ENCODE measurements around the gene EFEMP2. TPM values are rescaled to one million over a fixed set of nuclear protein-coding genes. Genes with fewer than 3 reads are reported as not detected.
A peak's percentile ranks its signal among the peaks of the same experiment; 100 is the strongest.

EFEMP2 gene
- total and polyA plus RNA-seq, 10 of the 15 experiments (the other 5 are each of a cell fraction or from before 2014, with no cell fraction given) = 0.24 to 13.2 (median 1.3) TPM; not detected in 1

DNA sequence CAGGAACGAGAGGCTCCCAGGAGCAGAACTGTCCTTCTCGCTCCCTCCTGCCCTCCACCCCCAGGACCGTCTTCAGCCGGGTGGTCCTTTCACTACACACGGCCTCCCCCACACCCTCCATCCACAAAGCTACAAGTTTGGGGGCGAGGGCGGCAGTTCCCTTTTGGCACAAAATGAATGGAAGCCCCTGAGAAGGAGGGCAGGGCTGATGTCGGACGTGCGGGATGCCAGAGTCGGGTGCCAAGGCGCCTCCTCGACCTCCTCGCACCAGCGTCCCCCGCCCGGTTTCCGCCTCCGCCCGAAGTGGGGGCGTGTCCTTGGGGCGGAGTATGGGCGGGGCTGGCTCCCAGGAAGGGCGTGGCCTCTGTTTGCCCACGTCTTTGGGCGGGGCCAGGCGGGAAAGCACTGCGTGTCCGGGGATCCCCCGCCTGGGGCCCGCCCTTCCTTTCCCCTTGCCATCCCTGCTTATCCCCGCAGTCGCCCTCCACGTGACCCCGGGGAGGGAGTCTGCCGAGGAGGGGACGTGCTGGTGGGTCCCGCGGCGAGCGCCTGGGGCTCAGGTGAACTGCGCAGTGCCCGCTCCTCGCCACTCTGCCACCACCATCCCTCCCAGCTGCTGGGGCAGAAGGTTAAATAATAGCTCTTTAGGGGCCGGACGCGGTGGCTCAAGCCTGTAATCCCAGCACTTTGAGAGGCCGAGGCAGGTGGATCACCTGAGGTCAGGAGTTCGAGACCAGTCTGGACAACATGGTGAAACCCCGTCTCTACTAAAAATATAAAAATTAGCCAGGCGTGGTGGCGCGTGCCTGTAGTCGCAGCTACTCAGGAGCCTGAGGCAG is 937 bp upstream of the EFEMP2 start (continued):
- TF ChIP-seq, protein P1, sequence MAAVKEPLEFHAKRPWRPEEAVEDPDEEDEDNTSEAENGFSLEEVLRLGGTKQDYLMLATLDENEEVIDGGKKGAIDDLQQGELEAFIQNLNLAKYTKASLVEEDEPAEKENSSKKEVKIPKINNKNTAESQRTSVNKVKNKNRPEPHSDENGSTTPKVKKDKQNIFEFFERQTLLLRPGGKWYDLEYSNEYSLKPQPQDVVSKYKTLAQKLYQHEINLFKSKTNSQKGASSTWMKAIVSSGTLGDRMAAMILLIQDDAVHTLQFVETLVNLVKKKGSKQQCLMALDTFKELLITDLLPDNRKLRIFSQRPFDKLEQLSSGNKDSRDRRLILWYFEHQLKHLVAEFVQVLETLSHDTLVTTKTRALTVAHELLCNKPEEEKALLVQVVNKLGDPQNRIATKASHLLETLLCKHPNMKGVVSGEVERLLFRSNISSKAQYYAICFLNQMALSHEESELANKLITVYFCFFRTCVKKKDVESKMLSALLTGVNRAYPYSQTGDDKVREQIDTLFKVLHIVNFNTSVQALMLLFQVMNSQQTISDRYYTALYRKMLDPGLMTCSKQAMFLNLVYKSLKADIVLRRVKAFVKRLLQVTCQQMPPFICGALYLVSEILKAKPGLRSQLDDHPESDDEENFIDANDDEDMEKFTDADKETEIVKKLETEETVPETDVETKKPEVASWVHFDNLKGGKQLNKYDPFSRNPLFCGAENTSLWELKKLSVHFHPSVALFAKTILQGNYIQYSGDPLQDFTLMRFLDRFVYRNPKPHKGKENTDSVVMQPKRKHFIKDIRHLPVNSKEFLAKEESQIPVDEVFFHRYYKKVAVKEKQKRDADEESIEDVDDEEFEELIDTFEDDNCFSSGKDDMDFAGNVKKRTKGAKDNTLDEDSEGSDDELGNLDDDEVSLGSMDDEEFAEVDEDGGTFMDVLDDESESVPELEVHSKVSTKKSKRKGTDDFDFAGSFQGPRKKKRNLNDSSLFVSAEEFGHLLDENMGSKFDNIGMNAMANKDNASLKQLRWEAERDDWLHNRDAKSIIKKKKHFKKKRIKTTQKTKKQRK (IDR thresholded peaks at IDR 0.05; ENCODE audit: low read depth, low read length) = no peak
- TF ChIP-seq RFX5 (IDR thresholded peaks at IDR 0.05; ENCODE audit: low read depth, low read length) (no peak), POLR2AphosphoS5 (IDR thresholded peaks at IDR 0.05; ENCODE audit: low read length) (peak; percentile 39; the same call in 1 of the 2 replicates), CHD2 (IDR thresholded peaks at IDR 0.05; ENCODE audit: borderline replicate concordance, low read depth, low read length) (peak; percentile 25; the same call in 1 of the 2 replicates), CREB1 (IDR thresholded peaks at IDR 0.05; ENCODE audit: low read depth) (peak; percentile 79), SRF (IDR thresholded peaks at IDR 0.05; ENCODE audit: low read depth in 2 of 2, low read length in 2 of 2) (no peak), ZZZ3 (IDR thresholded peaks at IDR 0.05; ENCODE audit: control insufficient read depth, insufficient read length, low read depth) (no peak), BHLHE40 (IDR thresholded peaks at IDR 0.05; ENCODE audit: borderline replicate concordance in 1 of 2, low read depth in 2 of 2, low read length in 1 of 2) (peak; percentile 87 to 94), BACH1 (IDR thresholded peaks at IDR 0.05; ENCODE audit: borderline replicate concordance) (peak; percentile 58; the same call in 1 of the 2 replicates), EED (IDR thresholded peaks at IDR 0.05; ENCODE audit: low read depth) (0 out of 2 replicates have a peak, but pooled peaks have one; percentile 18), CHD4 (IDR thresholded peaks at IDR 0.05) (0 out of 2 replicates have a peak, but pooled peaks have one; percentile 64)
- TF ChIP-seq, protein P2, sequence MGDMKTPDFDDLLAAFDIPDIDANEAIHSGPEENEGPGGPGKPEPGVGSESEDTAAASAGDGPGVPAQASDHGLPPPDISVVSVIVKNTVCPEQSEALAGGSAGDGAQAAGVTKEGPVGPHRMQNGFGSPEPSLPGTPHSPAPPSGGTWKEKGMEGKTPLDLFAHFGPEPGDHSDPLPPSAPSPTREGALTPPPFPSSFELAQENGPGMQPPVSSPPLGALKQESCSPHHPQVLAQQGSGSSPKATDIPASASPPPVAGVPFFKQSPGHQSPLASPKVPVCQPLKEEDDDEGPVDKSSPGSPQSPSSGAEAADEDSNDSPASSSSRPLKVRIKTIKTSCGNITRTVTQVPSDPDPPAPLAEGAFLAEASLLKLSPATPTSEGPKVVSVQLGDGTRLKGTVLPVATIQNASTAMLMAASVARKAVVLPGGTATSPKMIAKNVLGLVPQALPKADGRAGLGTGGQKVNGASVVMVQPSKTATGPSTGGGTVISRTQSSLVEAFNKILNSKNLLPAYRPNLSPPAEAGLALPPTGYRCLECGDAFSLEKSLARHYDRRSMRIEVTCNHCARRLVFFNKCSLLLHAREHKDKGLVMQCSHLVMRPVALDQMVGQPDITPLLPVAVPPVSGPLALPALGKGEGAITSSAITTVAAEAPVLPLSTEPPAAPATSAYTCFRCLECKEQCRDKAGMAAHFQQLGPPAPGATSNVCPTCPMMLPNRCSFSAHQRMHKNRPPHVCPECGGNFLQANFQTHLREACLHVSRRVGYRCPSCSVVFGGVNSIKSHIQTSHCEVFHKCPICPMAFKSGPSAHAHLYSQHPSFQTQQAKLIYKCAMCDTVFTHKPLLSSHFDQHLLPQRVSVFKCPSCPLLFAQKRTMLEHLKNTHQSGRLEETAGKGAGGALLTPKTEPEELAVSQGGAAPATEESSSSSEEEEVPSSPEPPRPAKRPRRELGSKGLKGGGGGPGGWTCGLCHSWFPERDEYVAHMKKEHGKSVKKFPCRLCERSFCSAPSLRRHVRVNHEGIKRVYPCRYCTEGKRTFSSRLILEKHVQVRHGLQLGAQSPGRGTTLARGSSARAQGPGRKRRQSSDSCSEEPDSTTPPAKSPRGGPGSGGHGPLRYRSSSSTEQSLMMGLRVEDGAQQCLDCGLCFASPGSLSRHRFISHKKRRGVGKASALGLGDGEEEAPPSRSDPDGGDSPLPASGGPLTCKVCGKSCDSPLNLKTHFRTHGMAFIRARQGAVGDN (IDR thresholded peaks at IDR 0.05) = 0 out of 2 replicates have a peak, but pooled peaks have one; percentile 32
- TF ChIP-seq, protein P3, sequence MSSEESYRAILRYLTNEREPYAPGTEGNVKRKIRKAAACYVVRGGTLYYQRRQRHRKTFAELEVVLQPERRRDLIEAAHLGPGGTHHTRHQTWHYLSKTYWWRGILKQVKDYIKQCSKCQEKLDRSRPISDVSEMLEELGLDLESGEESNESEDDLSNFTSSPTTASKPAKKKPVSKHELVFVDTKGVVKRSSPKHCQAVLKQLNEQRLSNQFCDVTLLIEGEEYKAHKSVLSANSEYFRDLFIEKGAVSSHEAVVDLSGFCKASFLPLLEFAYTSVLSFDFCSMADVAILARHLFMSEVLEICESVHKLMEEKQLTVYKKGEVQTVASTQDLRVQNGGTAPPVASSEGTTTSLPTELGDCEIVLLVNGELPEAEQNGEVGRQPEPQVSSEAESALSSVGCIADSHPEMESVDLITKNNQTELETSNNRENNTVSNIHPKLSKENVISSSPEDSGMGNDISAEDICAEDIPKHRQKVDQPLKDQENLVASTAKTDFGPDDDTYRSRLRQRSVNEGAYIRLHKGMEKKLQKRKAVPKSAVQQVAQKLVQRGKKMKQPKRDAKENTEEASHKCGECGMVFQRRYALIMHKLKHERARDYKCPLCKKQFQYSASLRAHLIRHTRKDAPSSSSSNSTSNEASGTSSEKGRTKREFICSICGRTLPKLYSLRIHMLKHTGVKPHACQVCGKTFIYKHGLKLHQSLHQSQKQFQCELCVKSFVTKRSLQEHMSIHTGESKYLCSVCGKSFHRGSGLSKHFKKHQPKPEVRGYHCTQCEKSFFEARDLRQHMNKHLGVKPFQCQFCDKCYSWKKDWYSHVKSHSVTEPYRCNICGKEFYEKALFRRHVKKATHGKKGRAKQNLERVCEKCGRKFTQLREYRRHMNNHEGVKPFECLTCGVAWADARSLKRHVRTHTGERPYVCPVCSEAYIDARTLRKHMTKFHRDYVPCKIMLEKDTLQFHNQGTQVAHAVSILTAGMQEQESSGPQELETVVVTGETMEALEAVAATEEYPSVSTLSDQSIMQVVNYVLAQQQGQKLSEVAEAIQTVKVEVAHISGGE (CRISPR knock-in tag; IDR thresholded peaks at IDR 0.05) = no peak
- TF ChIP-seq, protein P4, sequence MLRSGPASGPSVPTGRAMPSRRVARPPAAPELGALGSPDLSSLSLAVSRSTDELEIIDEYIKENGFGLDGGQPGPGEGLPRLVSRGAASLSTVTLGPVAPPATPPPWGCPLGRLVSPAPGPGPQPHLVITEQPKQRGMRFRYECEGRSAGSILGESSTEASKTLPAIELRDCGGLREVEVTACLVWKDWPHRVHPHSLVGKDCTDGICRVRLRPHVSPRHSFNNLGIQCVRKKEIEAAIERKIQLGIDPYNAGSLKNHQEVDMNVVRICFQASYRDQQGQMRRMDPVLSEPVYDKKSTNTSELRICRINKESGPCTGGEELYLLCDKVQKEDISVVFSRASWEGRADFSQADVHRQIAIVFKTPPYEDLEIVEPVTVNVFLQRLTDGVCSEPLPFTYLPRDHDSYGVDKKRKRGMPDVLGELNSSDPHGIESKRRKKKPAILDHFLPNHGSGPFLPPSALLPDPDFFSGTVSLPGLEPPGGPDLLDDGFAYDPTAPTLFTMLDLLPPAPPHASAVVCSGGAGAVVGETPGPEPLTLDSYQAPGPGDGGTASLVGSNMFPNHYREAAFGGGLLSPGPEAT (IDR thresholded peaks at IDR 0.05; ENCODE audit: low read depth) = peak; percentile 79
- TF ChIP-seq, protein P5, sequence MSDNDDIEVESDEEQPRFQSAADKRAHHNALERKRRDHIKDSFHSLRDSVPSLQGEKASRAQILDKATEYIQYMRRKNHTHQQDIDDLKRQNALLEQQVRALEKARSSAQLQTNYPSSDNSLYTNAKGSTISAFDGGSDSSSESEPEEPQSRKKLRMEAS (IDR thresholded peaks at IDR 0.05; ENCODE audit: low read depth, low read length) = peak; percentile 92

Data from GM12878 (cell line).